Endometrium (tissue), 2 donors: ENCODE measurements around the gene TEX10.

Experiments used
- FAIRE-seq: peaks from 2 replicates; lab custom pipeline; 2012; peaks lifted over from hg19 to GRCh38; lab: Jason Lieb, UNC
- donor health status: control.
- donor health status: control.

TEX10 gene

DNA sequence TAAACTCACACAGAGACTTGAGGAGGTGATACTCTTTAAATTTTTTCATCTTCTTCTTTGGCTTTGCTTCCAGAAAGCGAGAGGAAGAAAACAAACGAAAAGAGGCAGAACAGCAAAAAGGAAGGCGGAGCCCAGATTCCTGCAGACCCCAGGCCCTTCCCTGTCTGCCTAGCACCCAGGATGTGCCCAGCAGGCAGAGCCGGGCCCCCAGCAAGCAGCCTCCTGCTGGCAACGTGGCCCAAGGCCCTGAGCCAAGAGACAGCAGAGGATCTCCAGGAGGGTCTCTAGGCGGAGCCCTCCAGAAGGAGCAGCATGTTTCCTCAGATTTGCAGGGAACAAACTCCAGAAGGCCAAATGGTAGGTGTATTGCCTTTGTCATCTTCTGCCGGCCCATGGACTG lies 68.5 kb downstream of the TEX10 start:
- FAIRE-seq, result no peak

GRCh38 chr9:100282388-100282719 lies 70.4 kb downstream of the TEX10 start:
- no peak for FAIRE-seq

DNA sequence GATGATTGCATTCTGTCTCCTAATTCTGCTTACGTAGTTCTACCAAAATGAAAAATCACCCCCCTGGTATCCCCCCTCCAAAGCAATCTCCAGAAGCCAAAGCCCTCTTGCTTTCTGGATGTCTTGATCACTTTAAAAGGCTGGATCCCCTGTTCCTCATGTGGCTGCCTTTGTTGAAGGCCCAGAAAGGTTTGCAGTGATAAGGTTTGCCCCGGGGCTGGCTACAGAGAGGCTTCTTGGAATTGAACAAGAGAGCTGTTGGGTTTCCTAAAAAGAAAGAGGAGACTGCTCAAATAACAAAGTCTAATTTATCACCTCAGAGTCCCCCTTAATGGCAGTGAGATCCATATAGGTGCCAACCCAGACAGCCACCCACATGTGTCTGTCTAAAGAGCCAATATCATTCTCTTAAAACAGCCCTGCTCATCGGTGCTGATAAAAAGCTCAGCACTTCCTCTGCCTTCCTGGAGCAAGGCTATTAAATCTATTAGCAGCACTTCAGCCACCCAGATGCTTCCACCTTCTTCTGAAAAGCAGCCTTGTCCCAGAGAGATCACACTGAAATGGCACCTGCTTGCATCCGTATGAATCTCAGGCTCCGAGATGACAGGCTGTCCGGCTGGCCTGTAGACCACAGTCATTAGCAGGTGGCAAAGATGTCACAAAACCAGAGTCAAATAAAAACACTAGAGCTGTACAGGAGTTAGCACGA lies 70.9 kb downstream of the TEX10 start:
- no peak for FAIRE-seq

- no peak for FAIRE-seq
Observed at GRCh38 chr9:100281066-100281465, 71.7 kb downstream of the TEX10 start.

DNA sequence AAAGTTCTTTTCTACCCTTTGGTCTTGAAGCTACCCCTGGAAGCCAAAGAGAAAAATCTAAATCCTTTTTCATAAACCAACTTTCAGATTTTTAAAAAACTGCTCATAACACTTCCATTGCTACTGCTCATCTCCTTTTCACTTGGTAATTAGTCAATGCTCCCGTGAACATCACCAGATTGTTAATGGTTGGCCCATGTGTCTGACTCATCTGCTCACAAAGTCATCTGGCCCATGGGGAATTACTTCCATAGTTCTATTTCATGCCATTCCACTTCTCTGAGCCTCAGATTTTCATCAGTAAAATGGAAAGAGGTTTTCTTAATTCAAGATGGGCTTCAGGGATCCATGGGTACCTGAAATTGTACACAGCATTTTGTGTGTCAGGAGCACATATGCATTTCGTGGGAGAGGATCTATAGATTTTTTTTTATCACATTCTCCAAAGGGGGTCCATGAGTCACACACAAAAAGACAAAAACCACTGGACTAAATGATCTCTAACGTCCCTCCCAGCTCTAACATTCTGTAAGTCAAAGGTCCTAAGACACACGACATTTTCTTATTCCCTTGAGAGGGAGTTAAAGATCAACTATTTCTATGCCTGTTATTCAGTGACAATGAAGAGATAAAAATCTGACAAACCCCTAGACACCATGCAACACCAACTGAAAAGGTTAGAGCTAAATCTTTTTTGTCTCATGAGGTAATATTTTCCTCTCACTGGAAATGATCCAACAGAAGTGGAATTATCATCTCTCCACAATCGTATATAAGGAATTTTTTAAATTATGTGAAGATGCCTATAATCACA lies 75.4 kb downstream of the TEX10 start:
- FAIRE-seq, result no peak

DNA sequence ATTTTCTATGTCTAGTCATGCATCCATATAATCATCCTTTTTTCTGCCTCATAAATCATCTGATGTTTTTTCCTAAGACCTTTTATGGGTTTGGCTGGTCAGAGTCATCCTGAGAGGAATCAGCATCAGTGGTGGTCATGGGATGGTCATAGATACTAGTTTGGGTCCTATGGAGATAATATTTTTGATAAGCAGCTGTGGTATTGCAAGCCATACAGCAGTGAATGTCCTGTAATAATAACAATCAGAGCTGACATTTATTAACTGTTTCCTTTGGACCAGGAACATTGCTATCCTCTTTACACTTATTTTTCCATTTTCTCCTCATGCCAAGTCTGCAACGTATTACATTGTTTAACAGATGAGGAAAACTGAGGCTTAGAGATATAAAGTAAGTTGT lies 83.1 kb downstream of the TEX10 start:
- no peak for FAIRE-seq

DNA sequence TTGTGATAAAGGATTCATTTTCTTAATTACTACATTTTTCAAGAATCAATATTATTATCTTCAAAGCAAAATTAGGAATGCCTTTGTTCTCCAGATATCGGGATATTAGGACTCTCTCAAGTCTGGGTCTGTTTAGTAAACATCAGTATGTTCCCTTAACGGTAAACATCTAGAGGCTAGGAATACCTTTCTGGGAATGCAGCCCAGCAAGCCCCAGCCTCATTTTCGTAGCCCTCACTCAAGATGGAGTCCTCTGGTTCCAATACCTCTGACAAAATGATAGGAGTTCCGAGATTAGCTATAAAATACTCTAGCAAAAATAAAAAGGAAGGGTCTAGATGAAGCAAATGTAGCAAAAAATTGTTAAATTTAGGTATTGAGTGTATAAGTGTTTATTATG lies 84.5 kb downstream of the TEX10 start:
- FAIRE-seq, result no peak

DNA sequence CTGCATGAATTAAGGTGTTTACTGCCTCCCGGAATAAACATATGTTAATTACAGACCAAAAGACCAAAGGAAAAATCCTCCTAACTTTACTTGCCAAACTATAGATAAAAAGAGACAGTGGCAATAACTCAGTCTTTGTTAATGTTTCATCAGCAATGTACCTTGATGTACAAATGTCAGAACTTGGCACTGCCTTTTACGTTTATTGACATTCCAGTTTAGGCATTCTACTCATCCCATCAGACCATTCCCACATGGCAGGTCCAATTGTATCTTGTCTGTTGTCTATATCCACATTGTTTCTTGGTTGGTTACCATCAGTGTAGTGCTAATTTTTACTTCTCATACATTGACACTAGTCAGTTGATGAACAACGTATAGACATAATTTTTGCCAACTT lies 85.5 kb downstream of the TEX10 start:
- no peak for FAIRE-seq
